Measurements from ENCODE around the gene DOCK2. TPM values are rescaled to one million over a fixed set of nuclear protein-coding genes. Genes with fewer than 3 reads are reported as not detected.

Gene DOCK2
- total and polyA plus RNA-seq, 2 donors from 2014 or later, result 1.0 to 42.0 TPM

GRCh38 chr5:169874621-169875020, 237.5 kb downstream of the DOCK2 start:
- no peak overlapping the region for H3K4me3 ChIP-seq (ENCODE audit: low read length in 3 of 3)
- no peaks in the 10 kb centered on the region for H3K36me3 ChIP-seq (ENCODE audit: control insufficient read depth in 2 of 3, insufficient read depth in 3 of 3, low read length in 3 of 3)
- no peak for FAIRE-seq
- H3K9me3 ChIP-seq (ENCODE audit: control insufficient read depth in 2 of 3, insufficient read depth in 1 of 3, low read length in 3 of 3), result no peaks in the 10 kb centered on the region
- intact Hi-C loops (cut with DNase I), result no loop called here
- no peak overlapping the region for H3K27ac ChIP-seq (ENCODE audit: low read depth in 2 of 2, low read length in 2 of 2)
- TF ChIP-seq, protein P1, sequence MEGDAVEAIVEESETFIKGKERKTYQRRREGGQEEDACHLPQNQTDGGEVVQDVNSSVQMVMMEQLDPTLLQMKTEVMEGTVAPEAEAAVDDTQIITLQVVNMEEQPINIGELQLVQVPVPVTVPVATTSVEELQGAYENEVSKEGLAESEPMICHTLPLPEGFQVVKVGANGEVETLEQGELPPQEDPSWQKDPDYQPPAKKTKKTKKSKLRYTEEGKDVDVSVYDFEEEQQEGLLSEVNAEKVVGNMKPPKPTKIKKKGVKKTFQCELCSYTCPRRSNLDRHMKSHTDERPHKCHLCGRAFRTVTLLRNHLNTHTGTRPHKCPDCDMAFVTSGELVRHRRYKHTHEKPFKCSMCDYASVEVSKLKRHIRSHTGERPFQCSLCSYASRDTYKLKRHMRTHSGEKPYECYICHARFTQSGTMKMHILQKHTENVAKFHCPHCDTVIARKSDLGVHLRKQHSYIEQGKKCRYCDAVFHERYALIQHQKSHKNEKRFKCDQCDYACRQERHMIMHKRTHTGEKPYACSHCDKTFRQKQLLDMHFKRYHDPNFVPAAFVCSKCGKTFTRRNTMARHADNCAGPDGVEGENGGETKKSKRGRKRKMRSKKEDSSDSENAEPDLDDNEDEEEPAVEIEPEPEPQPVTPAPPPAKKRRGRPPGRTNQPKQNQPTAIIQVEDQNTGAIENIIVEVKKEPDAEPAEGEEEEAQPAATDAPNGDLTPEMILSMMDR (IDR thresholded peaks at IDR 0.05; ENCODE audit: borderline replicate concordance, extremely low read depth, insufficient read depth), result no peak
- peaks cover 2% of the 10 kb centered on the region for H3K27me3 ChIP-seq (ENCODE audit: control insufficient read depth, insufficient read depth, low read length)
- H3K9ac ChIP-seq (ENCODE audit: low read length in 3 of 3), result no peak overlapping the region
- DNase-seq, result no peak
- no peaks in the 10 kb centered on the region for H3K4me1 ChIP-seq (ENCODE audit: control insufficient read depth in 2 of 3, insufficient read depth in 2 of 3, low read depth in 1 of 3, low read length in 3 of 3)

DNA sequence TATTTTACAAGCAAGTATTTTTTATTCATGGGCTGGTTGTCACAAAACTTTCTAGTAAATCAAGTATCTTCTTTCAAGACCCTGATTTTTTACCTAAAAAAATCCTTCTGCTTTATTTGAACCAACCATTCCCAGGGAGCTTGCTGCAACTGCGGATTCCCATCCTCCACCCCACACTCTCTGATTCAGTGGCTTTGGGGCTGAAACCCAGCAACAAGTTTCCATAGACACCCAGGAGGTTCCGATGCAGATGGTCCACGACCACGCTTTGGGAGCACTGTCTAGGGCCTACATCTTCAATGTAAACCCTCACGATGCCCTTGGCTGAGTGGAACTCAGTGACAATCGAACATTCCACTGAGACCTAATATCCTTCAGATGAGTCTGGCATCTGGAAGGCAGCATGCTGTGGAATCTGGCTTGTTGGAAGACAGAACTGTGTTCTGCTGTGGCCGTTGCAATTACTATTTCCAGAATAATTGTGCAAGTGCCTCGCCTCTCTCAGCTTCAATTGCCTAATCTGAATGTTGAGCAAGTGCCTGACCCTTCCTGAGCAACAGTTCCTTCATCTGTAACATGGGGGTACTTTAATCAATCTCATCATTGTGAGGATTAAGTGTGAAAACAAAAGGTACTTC, 238.1 kb downstream of the DOCK2 start:
- DNase-seq, result no peak
- H3K9ac ChIP-seq (ENCODE audit: low read length in 3 of 3), result no peak overlapping the region
- no peaks in the 10 kb centered on the region for H3K36me3 ChIP-seq (ENCODE audit: control insufficient read depth in 2 of 3, insufficient read depth in 3 of 3, low read length in 3 of 3)
- no peaks in the 10 kb centered on the region for H3K4me1 ChIP-seq (ENCODE audit: control insufficient read depth in 2 of 3, insufficient read depth in 2 of 3, low read depth in 1 of 3, low read length in 3 of 3)
- H3K27ac ChIP-seq (ENCODE audit: low read depth in 2 of 2, low read length in 2 of 2), result no peak overlapping the region
- H3K4me3 ChIP-seq (ENCODE audit: low read length in 3 of 3), result no peak overlapping the region
- TF ChIP-seq, protein P1 (IDR thresholded peaks at IDR 0.05; ENCODE audit: borderline replicate concordance, extremely low read depth, insufficient read depth), result no peak
- no peaks in the 10 kb centered on the region for H3K9me3 ChIP-seq (ENCODE audit: control insufficient read depth in 2 of 3, insufficient read depth in 1 of 3, low read length in 3 of 3)
- H3K27me3 ChIP-seq (ENCODE audit: control insufficient read depth, insufficient read depth, low read length), result peaks cover 2% of the 10 kb centered on the region
- FAIRE-seq, result no peak
- intact Hi-C loops (cut with DNase I), result no loop called here

- DNase-seq (peak; percentile 21 to 85 (median 51)), FAIRE-seq (no peak)
- no peak overlapping the region for H3K4me3 ChIP-seq (ENCODE audit: low read length in 3 of 3)
- no peaks in the 10 kb centered on the region for H3K36me3 ChIP-seq (ENCODE audit: control insufficient read depth in 2 of 3, insufficient read depth in 3 of 3, low read length in 3 of 3)
- no peak overlapping the region for H3K9ac ChIP-seq (ENCODE audit: low read length in 3 of 3)
- peaks cover 2% of the 10 kb centered on the region for H3K27me3 ChIP-seq (ENCODE audit: control insufficient read depth, insufficient read depth, low read length)
- H3K9me3 ChIP-seq (ENCODE audit: control insufficient read depth in 2 of 3, insufficient read depth in 1 of 3, low read length in 3 of 3), result no peaks in the 10 kb centered on the region
- TF ChIP-seq, protein P1 (IDR thresholded peaks at IDR 0.05; ENCODE audit: borderline replicate concordance, extremely low read depth, insufficient read depth), result no peak
- intact Hi-C loops (cut with DNase I), result no loop called here
- no peak overlapping the region for H3K27ac ChIP-seq (ENCODE audit: low read depth in 2 of 2, low read length in 2 of 2)
- no peaks in the 10 kb centered on the region for H3K4me1 ChIP-seq (ENCODE audit: control insufficient read depth in 2 of 3, insufficient read depth in 2 of 3, low read depth in 1 of 3, low read length in 3 of 3)
These were observed 238.7 kb downstream of the DOCK2 start for GRCh38 chr5:169875731-169876130.

DNA sequence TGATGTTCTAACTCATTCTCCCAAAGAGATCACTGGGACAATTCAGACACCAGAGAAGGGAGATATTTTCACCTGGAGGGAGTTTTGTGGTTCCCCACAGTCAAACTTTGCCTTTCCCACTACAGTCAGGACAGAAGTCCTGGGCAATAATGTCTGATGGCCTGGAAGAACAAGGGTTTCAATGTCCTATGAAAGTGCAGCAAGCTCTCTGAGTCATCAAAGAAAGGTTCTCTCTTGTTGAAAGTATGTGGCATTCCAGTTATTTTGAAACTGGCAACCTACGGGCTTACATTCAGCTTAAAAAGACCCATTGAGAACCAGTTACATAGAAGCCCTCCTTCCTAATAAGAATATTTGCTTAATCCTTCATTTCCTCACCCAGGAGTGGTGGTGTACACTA, 239.3 kb downstream of the DOCK2 start:
- intact Hi-C loops (cut with DNase I), result no loop called here
- Histone ChIP-seq H3K9me3 (ENCODE audit: control insufficient read depth in 2 of 3, insufficient read depth in 1 of 3, low read length in 3 of 3) (no peaks in the 10 kb centered on the region), H3K27me3 (ENCODE audit: control insufficient read depth, insufficient read depth, low read length) (peaks cover 2% of the 10 kb centered on the region), H3K9ac (ENCODE audit: low read length in 3 of 3) (no peak overlapping the region), H3K4me1 (ENCODE audit: control insufficient read depth in 2 of 3, insufficient read depth in 2 of 3, low read depth in 1 of 3, low read length in 3 of 3) (no peaks in the 10 kb centered on the region), H3K27ac (ENCODE audit: low read depth in 2 of 2, low read length in 2 of 2) (no peak overlapping the region), H3K36me3 (ENCODE audit: control insufficient read depth in 2 of 3, insufficient read depth in 3 of 3, low read length in 3 of 3) (no peaks in the 10 kb centered on the region), H3K4me3 (ENCODE audit: low read length in 3 of 3) (no peak overlapping the region)
- DNase-seq, result no peak
- no peak for FAIRE-seq
- TF ChIP-seq, protein P1 (IDR thresholded peaks at IDR 0.05; ENCODE audit: borderline replicate concordance, extremely low read depth, insufficient read depth), result no peak

All from kidney (tissue), 14 donors.